Measurements from ENCODE around the gene EGFR. TPM values are rescaled to one million over a fixed set of nuclear protein-coding genes. Genes with fewer than 3 reads are reported as not detected.

EGFR gene
- total and polyA plus RNA-seq, 7 donors: 3.6 to 39.7 (median 14.1) TPM

GRCh38 chr7:55108818-55109217 is 90.0 kb downstream of the EGFR start:
- Histone ChIP-seq H3K4me1 (peaks cover 54% of the 10 kb centered on the region), H3K27ac (peak overlapping the region; percentile 83), H3K9me3 (no peaks in the 10 kb centered on the region), H3K27me3 (ENCODE audit: insufficient read depth in 3 of 3, low read length in 2 of 3) (no peaks in the 10 kb centered on the region), H3K4me3 (peak overlapping the region; percentile 42), H3K36me3 (ENCODE audit: insufficient read depth in 1 of 2, low read depth in 1 of 2) (no peaks in the 10 kb centered on the region)
- ATAC-seq (no peak), DNase-seq (no peak)
- intact Hi-C loops (cut with DNase I): no loop called here
- WGBS, 3 donors: 75 to 100% (median 95%) methylated on average over 3 of the region's 3 CpGs
- TF ChIP-seq, protein P1, sequence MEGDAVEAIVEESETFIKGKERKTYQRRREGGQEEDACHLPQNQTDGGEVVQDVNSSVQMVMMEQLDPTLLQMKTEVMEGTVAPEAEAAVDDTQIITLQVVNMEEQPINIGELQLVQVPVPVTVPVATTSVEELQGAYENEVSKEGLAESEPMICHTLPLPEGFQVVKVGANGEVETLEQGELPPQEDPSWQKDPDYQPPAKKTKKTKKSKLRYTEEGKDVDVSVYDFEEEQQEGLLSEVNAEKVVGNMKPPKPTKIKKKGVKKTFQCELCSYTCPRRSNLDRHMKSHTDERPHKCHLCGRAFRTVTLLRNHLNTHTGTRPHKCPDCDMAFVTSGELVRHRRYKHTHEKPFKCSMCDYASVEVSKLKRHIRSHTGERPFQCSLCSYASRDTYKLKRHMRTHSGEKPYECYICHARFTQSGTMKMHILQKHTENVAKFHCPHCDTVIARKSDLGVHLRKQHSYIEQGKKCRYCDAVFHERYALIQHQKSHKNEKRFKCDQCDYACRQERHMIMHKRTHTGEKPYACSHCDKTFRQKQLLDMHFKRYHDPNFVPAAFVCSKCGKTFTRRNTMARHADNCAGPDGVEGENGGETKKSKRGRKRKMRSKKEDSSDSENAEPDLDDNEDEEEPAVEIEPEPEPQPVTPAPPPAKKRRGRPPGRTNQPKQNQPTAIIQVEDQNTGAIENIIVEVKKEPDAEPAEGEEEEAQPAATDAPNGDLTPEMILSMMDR (IDR thresholded peaks at IDR 0.05): no peak

GRCh38 chr7:55109404-55110167 is 90.8 kb downstream of the EGFR start:
- H3K36me3 ChIP-seq (ENCODE audit: insufficient read depth in 1 of 2, low read depth in 1 of 2): no peaks in the 10 kb centered on the region
- no peak for DNase-seq
- H3K9me3 ChIP-seq: no peaks in the 10 kb centered on the region
- peaks cover 51% of the 10 kb centered on the region for H3K4me1 ChIP-seq
- TF ChIP-seq, protein P1 (IDR thresholded peaks at IDR 0.05): no peak
- H3K27ac ChIP-seq: peak overlapping the region; percentile 83
- peak; percentile 60 to 88 (median 84) for ATAC-seq
- H3K27me3 ChIP-seq (ENCODE audit: insufficient read depth in 3 of 3, low read length in 2 of 3): no peaks in the 10 kb centered on the region
- H3K4me3 ChIP-seq: peak overlapping the region; percentile 42
- WGBS, 3 donors: 47 to 70% (median 51%) methylated on average over 8 of the region's 8 CpGs
- intact Hi-C loops (cut with DNase I): no loop called here

DNA sequence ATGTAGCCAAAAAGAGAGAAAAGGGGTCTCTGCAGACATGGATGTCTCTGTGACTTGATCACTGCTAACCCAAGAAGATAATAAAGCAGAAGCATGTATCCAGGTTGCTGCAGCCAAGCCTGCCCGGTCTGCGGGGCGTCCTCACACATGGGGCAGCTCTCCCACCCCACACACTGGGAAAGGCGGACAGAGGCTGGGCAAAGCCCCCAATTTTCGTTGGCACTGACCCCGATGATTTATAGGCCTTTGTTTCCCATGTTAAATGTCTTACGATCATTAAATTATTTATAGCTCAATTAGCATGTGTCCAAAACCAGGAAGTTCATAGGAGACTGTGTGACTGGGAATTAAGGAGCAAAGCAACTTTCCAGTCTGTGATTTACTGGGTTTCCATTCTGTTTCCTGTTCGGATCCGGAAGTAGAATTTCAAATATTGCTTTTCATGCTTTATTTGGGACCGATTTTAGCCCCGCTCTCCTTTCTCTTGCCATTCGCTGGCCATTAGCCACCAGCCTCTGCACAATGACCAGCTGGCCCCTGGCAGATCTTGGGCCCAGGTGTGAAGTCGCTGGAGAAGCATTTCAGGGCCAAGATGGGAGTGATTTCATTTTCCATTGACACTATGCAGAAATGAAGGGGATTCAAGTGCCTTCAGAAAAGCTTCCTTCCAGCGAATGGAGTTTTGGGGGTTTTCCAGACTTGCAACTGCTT is 91.6 kb downstream of the EGFR start:
- H3K36me3 ChIP-seq (ENCODE audit: insufficient read depth in 1 of 2, low read depth in 1 of 2): no peaks in the 10 kb centered on the region
- no peaks in the 10 kb centered on the region for H3K9me3 ChIP-seq
- ATAC-seq (peak in 3 of 4 donors; percentile 37 to 47 (median 47)), DNase-seq (no peak)
- intact Hi-C loops (cut with DNase I): no loop called here
- no peaks in the 10 kb centered on the region for H3K27me3 ChIP-seq (ENCODE audit: insufficient read depth in 3 of 3, low read length in 2 of 3)
- H3K4me3 ChIP-seq: peak overlapping the region; percentile 42
- 23 to 34% (median 26%) methylated on average over 14 of the region's 14 CpGs for WGBS, 3 donors
- H3K27ac ChIP-seq: peak overlapping the region; percentile 83
- TF ChIP-seq, protein P1 (IDR thresholded peaks at IDR 0.05): no peak
- peaks cover 43% of the 10 kb centered on the region for H3K4me1 ChIP-seq

- Histone ChIP-seq H3K36me3 (ENCODE audit: insufficient read depth in 1 of 2, low read depth in 1 of 2) (no peaks in the 10 kb centered on the region), H3K4me3 (peak overlapping the region; percentile 42), H3K9me3 (no peaks in the 10 kb centered on the region), H3K4me1 (peaks cover 42% of the 10 kb centered on the region), H3K27ac (peak overlapping the region; percentile 83), H3K27me3 (ENCODE audit: insufficient read depth in 3 of 3, low read length in 2 of 3) (no peaks in the 10 kb centered on the region)
- peak; percentile 55 to 71 (median 63) for ATAC-seq
- intact Hi-C loops (cut with DNase I): no loop called here
- TF ChIP-seq, protein P1 (IDR thresholded peaks at IDR 0.05): no peak
- DNase-seq: no peak
- 23 to 45% (median 24%) methylated on average over 9 of the region's 9 CpGs for WGBS, 3 donors
Measured at GRCh38 chr7:55110993-55111361, 92.2 kb downstream of the EGFR start.
